GM12873 (cell line): ENCODE data around the gene TMEM94.
A peak's percentile ranks its signal among the peaks of the same experiment; 100 is the strongest.

Source experiments
- TF ChIP-seq, protein P1 (sequence below): IDR thresholded peaks from 2 replicates; pipeline ENCODE4 v1.5.1; 2012; ENCODE audit warnings: low read depth, mild to moderate bottlenecking, moderate library complexity, low read length, control low read depth; ENCODE audit not compliant: insufficient read depth; ENCODE audit errors: missing control alignments

The TMEM94 gene

DNA sequence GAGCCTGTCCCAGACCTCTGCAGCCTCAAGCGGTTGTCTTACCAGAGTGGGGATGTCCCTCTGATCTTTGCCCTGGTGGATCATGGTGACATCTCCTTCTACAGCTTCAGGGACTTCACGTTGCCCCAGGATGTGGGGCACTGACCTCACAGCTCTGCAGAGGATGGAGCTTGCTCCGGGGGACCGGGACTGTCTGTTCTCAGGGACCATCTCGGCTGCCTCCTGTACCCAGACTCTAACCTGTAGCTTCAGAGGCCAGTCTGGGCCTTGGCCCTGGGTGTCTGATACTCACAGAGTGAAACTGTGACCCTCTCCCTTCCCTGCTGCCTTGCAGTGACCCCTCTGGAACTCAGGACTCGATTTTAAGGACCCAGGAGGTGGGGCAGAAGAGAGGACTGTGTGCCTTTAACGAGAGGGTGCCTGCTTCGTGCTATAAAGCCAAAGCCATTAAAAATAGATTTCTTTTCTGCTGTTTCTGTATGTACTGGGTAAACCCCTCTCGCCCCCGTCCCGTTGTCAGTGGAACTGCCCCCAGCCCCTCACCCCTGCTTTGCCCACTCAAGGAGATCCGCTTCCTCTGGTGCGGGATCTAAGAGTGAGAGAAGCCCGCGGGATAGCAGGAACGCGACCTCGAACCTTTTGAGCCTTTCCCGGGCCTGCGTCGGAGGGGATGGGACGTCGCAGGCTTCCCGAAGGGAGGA is 68.0 kb downstream of the TMEM94 start:
- TF ChIP-seq, protein P1, sequence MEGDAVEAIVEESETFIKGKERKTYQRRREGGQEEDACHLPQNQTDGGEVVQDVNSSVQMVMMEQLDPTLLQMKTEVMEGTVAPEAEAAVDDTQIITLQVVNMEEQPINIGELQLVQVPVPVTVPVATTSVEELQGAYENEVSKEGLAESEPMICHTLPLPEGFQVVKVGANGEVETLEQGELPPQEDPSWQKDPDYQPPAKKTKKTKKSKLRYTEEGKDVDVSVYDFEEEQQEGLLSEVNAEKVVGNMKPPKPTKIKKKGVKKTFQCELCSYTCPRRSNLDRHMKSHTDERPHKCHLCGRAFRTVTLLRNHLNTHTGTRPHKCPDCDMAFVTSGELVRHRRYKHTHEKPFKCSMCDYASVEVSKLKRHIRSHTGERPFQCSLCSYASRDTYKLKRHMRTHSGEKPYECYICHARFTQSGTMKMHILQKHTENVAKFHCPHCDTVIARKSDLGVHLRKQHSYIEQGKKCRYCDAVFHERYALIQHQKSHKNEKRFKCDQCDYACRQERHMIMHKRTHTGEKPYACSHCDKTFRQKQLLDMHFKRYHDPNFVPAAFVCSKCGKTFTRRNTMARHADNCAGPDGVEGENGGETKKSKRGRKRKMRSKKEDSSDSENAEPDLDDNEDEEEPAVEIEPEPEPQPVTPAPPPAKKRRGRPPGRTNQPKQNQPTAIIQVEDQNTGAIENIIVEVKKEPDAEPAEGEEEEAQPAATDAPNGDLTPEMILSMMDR: no peak

DNA sequence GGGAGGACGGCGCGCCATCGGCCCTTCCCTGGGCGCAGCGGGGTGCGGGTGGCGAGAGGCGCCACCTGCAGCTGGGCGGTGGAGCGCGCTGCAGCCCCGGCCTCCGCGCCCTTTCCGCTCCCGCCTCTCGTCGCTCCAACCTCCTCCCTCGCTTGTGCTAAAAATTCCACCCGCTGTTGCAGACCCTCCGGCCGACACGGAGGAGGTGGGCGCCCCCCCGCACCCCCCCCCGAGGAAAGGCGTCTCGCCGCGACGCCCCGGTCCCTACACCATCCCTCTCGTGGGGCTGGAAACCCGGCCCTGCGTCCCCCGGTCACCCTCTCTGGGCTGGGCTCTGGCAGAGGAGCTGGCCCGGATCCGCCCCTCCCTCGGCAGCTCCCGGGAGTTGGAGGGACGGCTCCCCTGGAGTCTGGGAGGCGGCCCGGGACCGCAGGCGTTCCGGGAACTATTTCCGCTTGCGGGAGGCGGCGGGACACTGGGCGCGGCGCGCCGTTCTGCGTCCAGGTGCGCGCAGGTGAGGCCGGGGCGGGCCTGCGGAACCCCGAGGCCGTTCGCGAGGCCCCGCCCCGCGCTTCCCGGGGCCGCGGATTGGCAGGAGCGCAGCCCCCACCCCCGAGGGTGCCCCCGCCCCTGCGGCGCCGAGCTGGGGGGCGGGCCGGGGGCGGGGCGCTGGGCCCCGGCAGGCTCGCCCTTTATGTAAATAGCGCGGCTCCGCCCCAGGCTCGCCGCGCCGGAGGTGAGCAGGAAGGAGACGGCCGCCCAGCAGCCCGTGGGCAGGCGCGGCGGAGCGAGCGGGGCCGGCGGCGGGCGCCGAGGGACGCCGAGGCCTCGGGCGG is 68.8 kb downstream of the TMEM94 start, which contains the start of gene LLGL2:
LLGL2 (plus strand) TSS at position 728 of the 836 bp plus-strand sequence. CDS start 17,730 bp downstream, outside the sequence.
- TF ChIP-seq, protein P1: peak; percentile 48

DNA sequence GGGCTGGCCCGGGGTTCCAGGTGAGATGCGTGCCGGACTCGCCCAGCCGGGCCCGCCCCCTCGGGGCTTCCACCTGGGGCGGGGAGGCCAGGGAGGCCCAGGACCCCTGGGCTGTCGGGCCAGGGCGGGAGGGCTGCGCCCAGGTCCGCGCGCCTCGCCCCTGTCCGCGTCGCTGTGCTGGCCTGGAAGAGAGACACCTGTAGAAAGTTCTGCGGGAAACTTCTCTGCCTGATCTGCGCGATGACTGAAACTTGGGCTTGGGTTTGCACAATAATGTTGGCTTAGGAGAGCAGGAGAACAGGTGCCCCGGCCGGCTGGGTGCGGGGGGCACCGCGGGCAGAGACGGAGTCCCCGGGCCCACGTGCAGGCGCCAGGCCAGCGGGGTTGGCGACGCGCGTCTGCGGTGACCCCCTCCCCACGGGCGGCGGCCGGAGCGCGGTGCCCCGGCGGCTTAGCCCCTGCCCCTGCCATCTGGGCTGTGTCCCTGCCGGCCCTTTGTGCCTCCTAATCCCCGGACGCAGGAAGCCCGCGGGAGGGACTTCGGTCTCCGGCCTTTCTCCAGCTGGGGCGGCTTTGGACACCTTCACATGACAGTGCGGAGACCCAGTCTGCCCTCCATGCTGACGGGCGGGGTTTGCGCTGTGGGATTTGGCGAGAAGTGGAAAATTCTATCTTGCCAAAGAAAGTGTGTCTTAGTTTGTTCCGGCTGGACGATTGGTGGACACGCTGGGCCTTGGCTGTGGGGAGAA is 69.5 kb downstream of the TMEM94 start:
- TF ChIP-seq, protein P1: no peak

DNA sequence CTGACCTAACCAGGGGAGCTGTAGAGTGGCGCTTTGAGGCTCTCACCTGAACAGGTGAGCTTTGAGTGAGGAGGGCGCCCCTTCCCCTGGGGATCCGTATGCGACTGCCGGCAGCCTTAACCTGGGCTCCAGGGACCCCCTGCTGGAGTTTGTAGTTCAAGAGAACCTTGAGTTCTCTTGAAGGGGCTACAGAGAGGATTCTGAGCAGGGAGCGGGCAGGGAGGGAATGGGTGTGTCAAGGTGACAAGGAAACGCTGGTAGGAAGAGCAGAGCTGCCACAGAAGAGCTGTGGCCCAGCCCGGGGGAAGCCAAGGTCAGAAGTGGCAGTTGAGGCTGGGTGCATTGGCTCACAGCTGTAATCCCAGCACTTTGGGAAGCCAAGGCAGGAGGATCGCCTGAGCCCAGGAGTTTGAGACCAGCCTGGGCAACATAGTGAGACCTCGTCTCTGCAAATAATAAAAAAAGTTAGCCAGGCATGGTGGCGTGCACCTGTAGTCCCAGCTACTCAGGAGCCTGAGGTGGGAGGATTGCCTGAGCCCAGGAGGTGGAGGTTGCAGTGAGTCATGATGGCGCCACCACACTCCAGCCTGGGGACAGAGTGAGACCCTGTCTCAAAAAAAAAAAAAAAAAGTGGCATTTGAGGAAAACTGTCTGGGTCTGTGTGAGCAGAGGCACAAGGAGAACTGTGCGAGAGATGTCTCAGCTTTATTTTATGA is 70.3 kb downstream of the TMEM94 start:
- TF ChIP-seq, protein P1: no peak

DNA sequence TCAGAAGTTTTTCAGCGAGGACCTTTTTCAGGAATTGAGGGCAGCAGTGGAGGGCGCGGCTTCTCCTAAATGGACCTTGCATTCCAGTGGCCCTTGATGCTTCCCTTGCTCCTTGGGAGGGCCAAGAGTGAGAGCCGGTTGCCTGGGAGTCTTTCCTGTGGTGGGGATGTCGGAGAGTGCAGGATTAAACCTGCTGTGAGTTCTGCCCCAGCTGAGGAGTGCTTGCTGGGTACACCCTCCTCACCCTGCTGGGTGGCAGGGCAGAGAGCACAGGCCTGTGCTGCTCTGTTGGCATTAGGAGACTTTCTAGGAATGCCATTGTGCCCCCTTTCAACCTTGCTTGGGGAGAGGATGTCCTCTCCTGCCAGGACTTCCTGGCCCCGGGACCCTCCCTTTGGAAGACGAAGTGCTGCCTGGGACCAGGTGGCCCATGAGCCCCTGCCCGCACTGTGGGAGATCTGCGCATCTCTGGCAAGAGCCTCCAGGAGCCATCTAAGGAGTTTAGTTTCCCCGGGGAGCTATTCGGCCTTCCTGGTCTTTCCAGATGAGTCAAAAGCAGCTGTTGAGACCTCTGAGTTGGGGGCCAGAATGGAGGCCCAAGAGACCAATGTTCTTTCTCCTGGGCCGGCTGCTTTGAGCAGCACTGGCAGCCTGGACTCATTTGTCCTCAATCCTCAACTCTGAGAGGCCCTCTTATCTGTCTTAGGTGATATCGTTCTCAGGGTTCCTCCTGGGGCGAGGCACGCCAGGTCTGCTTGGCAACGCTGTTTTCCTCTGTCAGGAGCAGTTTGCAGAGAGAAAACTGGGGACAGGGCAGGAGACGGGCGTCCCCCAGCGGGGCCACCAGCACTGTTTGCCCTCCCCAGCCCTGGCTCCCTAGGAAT is 74.6 kb downstream of the TMEM94 start:
- TF ChIP-seq, protein P1: no peak

DNA sequence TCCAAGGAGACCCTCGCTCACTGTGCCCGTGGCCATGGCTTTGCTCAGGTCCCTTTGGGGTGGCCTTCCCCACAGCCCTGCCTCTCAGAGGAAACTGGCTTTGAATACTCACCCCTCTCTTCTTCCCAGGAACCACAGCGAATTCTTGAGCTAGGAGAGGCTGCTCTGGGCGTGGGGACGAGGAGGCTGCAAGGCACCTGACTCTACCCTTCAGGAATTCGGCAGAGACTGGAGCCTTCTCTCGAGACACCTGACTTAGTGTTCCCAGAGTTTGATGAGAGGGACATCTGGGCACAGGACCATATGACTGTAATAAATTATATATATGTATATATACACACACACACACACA is 75.3 kb downstream of the TMEM94 start:
- TF ChIP-seq, protein P1: no peak
